COLO829 (cell line): ENCODE data around the gene GATA5.
"Not testable (repeated sequence)": the region's sequence is repeated elsewhere in the genome, so short reads cannot be mapped to it uniquely, and the experiment has no call there.

Experiments used
- DNase-seq: peaks from one replicate; pipeline ENCODE4 v3.0.0; 2012; ENCODE audit warnings: low spot score

Gene GATA5

GRCh38 chr20:62429455-62430310 is 46.1 kb downstream of the GATA5 start:
- no peak for DNase-seq

GRCh38 chr20:62428396-62429295 is 47.1 kb downstream of the GATA5 start:
- DNase-seq: no peak

GRCh38 chr20:62428002-62428372 is 47.8 kb downstream of the GATA5 start:
- DNase-seq: no peak

- DNase-seq: no peak
Observed at GRCh38 chr20:62427172-62428001, 48.4 kb downstream of the GATA5 start, which contains the start of gene RBBP8NL. TSS of gene RBBP8NL (minus strand) at chr20:62427539. CDS start at chr20:62419647, 7,892 bp downstream.

GRCh38 chr20:62426699-62427131 is 49.1 kb downstream of the GATA5 start:
- DNase-seq: no peak

GRCh38 chr20:62426059-62426348 is 49.8 kb downstream of the GATA5 start:
- not testable (repeated sequence) for DNase-seq

- DNase-seq: no peak
Observed at GRCh38 chr20:62425281-62426058, 50.3 kb downstream of the GATA5 start.

- DNase-seq: no peak
Observed at GRCh38 chr20:62424249-62425107, 51.3 kb downstream of the GATA5 start.

GRCh38 chr20:62423326-62423706 is 52.5 kb downstream of the GATA5 start:
- DNase-seq: no peak

- no peak for DNase-seq
Observed at GRCh38 chr20:62422636-62423325, 53.0 kb downstream of the GATA5 start.

- DNase-seq: no peak
Observed at GRCh38 chr20:62421716-62421990, 54.1 kb downstream of the GATA5 start.

GRCh38 chr20:62420846-62421715 is 54.7 kb downstream of the GATA5 start:
- DNase-seq: no peak

- DNase-seq: no peak
Observed at GRCh38 chr20:62419759-62420158, 56.0 kb downstream of the GATA5 start.

GRCh38 chr20:62418709-62419487 is 56.9 kb downstream of the GATA5 start:
- no peak for DNase-seq

- DNase-seq: no peak
Observed at GRCh38 chr20:62417981-62418708, 57.6 kb downstream of the GATA5 start.

- no peak for DNase-seq
Observed at GRCh38 chr20:62416651-62417637, 58.9 kb downstream of the GATA5 start.
